ENCODE measurements around the gene ZNF319.

The ZNF319 gene

GRCh38 chr16:57994778-57995177 lies 5.7 kb downstream of the ZNF319 start:
- DNase-seq (ENCODE audit: low spot score), result no peak
- H3K27ac ChIP-seq, result peak overlapping the region; percentile 61
- CTCF ChIA-PET, result interaction anchor here (1.6 kb wide), 1 partner anchor 88 kb away, joined by 6 read pairs; no protein-coding TSS in a partner anchor
- POLR2A ChIA-PET (ENCODE audit: low non-redundant PET), result no interaction called here
- no peak; the same call in 1 of the 2 replicates for TF ChIP-seq CTCF (conservative IDR thresholded peaks at IDR 0.05; ENCODE audit: low read depth)

DNA sequence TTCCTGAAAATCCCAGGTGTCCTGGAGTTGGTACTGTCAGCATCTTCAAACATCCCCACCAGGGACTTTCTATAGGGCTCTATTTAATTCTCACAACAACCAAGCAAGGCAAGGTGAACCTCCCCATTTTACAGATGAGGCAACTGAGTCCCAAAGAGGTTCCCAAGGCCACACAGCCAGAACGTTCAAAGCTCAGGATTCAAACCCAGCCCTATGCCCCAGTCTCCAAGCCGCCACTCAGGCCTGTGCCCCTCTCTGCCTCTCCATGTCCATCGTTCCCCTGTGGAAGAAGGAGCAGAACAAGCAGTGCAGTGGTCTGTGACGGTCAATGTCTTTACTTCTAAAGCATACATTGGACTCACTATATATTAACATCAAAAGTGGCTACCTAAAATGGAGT lies 6.1 kb downstream of the ZNF319 start:
- no peak for TF ChIP-seq CTCF (conservative IDR thresholded peaks at IDR 0.05; ENCODE audit: low read depth)
- peak overlapping the region; percentile 61; the same call in 1 of the 2 replicates for H3K27ac ChIP-seq
- ChIA-PET POLR2A (ENCODE audit: low non-redundant PET) (no interaction called here), CTCF (interaction anchor here (1.6 kb wide), 1 partner anchor 88 kb away, joined by 6 read pairs; no protein-coding TSS in a partner anchor)
- no peak for DNase-seq (ENCODE audit: low spot score)

GRCh38 chr16:57993897-57994296 lies 6.6 kb downstream of the ZNF319 start:
- ChIA-PET CTCF (interaction anchor here (0.8 to 1.6 kb wide), 2 partner anchors 11 to 87 kb away, joined by 5 to 6 read pairs; no protein-coding TSS in a partner anchor), POLR2A (ENCODE audit: low non-redundant PET) (no interaction called here)
- no peak for TF ChIP-seq CTCF (conservative IDR thresholded peaks at IDR 0.05; ENCODE audit: low read depth)
- no peak for DNase-seq (ENCODE audit: low spot score)
- H3K27ac ChIP-seq, result peak overlapping the region; percentile 61

GRCh38 chr16:57993438-57993837 lies 7.0 kb downstream of the ZNF319 start:
- DNase-seq (ENCODE audit: low spot score), result peak; percentile 44
- POLR2A ChIA-PET (ENCODE audit: low non-redundant PET), result no interaction called here
- no peak for TF ChIP-seq CTCF (conservative IDR thresholded peaks at IDR 0.05; ENCODE audit: low read depth)
- peak overlapping the region; percentile 61 for H3K27ac ChIP-seq
- CTCF ChIA-PET, result interaction anchor here (0.8 to 1.6 kb wide), 2 partner anchors 12 to 87 kb away, joined by 5 to 6 read pairs; no protein-coding TSS in a partner anchor

DNA sequence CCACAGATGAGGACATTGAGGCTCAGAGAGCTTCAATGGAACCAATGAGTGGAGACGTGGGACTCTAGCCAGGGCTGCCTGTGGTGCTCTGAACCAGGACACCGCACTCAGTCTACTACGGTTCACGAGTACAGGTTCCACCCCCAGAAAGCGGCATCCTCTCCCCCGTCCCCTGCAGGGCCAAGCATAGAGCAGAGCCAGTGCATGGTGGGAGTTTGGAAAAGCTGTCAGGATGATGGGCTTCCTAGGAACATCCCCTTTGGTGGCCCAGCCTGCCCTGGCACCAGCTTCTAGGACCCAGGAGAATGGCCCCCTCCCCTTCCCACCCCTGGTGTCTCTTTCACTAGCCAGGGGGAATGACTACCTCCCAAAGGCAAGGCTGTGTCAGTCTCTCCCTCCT lies 8.4 kb downstream of the ZNF319 start:
- ChIA-PET CTCF (no interaction called here), POLR2A (ENCODE audit: low non-redundant PET) (no interaction called here)
- peak overlapping the region; percentile 61 for H3K27ac ChIP-seq
- no peak for TF ChIP-seq CTCF (conservative IDR thresholded peaks at IDR 0.05; ENCODE audit: low read depth)
- no peak for DNase-seq (ENCODE audit: low spot score)

DNA sequence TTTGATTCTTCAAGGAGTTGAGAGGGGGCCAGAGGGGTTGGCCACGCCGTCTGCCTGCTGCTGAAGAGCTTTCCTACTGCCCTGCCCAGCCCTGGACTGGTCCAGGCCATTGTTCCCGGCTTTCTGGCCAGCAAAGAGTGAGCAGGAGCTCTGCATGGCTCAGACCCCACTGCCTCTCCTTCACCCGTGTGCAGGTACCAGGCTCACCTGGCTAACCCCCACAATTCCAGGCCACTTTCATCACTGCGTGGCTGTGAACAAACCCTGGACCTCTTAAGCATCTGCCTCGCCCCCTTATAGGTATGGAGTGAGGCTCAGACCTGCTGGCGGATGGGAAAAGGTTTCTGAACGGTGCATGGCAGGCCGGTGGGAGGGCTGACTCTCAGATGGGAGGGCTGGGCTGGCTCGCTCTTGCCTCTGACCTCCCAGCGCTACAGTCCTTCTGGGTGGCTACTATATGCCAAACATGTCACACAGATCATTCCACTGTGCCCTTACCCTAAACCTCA lies 8.9 kb downstream of the ZNF319 start:
- no peak for DNase-seq (ENCODE audit: low spot score)
- ChIA-PET POLR2A (ENCODE audit: low non-redundant PET) (no interaction called here), CTCF (interaction anchor here (0.6 kb wide), 1 partner anchor 1391 kb away, joined by 3 read pairs; no protein-coding TSS in a partner anchor)
- peak overlapping the region; percentile 81 for H3K27ac ChIP-seq
- no peak for TF ChIP-seq CTCF (conservative IDR thresholded peaks at IDR 0.05; ENCODE audit: low read depth)
